ENCODE measurements around the gene FKBP15.
"Not testable (repeated sequence)": the region's sequence is repeated elsewhere in the genome, so short reads cannot be mapped to it uniquely, and the experiment has no call there.

Gene FKBP15

GRCh38 chr9:113150670-113151611, 70.1 kb downstream of the FKBP15 start, which contains the start of gene SLC31A2:
Gene SLC31A2 (plus strand): TSS chr9:113151007. CDS start chr9:113151075, 68 bp downstream.
- peaks cover 4% of the 10 kb centered on the region for H3K27me3 Mint-ChIP-seq
- H3K27ac Mint-ChIP-seq = peak within 1 kb of the TSS; percentile 26 to 95
- ATAC-seq (peak; percentile 96), DNase-seq (peak; percentile 89 to 90)
- H3K9me3 Mint-ChIP-seq = no peaks in the 10 kb centered on the region
- H3K4me3 Mint-ChIP-seq = peak within 1 kb of the TSS; percentile 79 to 85
- peaks cover 38% of the 10 kb centered on the region for H3K4me1 Mint-ChIP-seq

- H3K9me3 Mint-ChIP-seq, H3K27ac Mint-ChIP-seq, H3K4me3 Mint-ChIP-seq, ATAC-seq, DNase-seq: not testable (repeated sequence)
- peaks cover 24% of the 10 kb centered on the region for H3K4me1 Mint-ChIP-seq
- peaks cover 16% of the 10 kb centered on the region for H3K27me3 Mint-ChIP-seq
Observed at GRCh38 chr9:113149561-113149960, 71.5 kb downstream of the FKBP15 start.

- Mint-ChIP-seq H3K4me1 (peaks cover 18% of the 10 kb centered on the region), H3K27ac (peak overlapping the region; percentile 22 to 23), H3K9me3 (no peaks in the 10 kb centered on the region), H3K4me3 (no peak overlapping the region), H3K27me3 (peaks cover 22% of the 10 kb centered on the region)
- DNase-seq = no peak
- ATAC-seq = no peak
Observed at GRCh38 chr9:113148781-113149510, 72.1 kb downstream of the FKBP15 start.

GRCh38 chr9:113148372-113148705, 72.7 kb downstream of the FKBP15 start:
- ATAC-seq (no peak), DNase-seq (no peak)
- H3K4me1 Mint-ChIP-seq = peaks cover 14% of the 10 kb centered on the region
- peaks cover 23% of the 10 kb centered on the region for H3K27me3 Mint-ChIP-seq
- H3K27ac Mint-ChIP-seq = no peak overlapping the region
- no peak overlapping the region for H3K4me3 Mint-ChIP-seq
- H3K9me3 Mint-ChIP-seq = no peaks in the 10 kb centered on the region

GRCh38 chr9:113143432-113144227, 77.4 kb downstream of the FKBP15 start:
- H3K27ac Mint-ChIP-seq = no peak overlapping the region
- ATAC-seq (no peak), DNase-seq (no peak)
- peaks cover 7 to 8% of the 10 kb centered on the region in 2 donors for H3K9me3 Mint-ChIP-seq
- no peaks in the 10 kb centered on the region for H3K4me1 Mint-ChIP-seq
- peaks cover 23% of the 10 kb centered on the region for H3K27me3 Mint-ChIP-seq
- no peak overlapping the region for H3K4me3 Mint-ChIP-seq

GRCh38 chr9:113140896-113141295, 80.2 kb downstream of the FKBP15 start:
- not testable (repeated sequence) for DNase-seq, ATAC-seq, H3K27ac Mint-ChIP-seq, H3K9me3 Mint-ChIP-seq, H3K4me1 Mint-ChIP-seq, H3K4me3 Mint-ChIP-seq
- H3K27me3 Mint-ChIP-seq = peaks cover 18% of the 10 kb centered on the region

GRCh38 chr9:113139953-113140352, 81.1 kb downstream of the FKBP15 start:
- peaks cover 11% of the 10 kb centered on the region for H3K27me3 Mint-ChIP-seq
- H3K4me1 Mint-ChIP-seq = no peaks in the 10 kb centered on the region
- ATAC-seq = no peak
- DNase-seq = no peak
- H3K27ac Mint-ChIP-seq = no peak overlapping the region
- H3K9me3 Mint-ChIP-seq = peaks cover 7 to 8% of the 10 kb centered on the region in 2 donors
- H3K4me3 Mint-ChIP-seq = no peak overlapping the region

- Mint-ChIP-seq H3K27ac (no peak overlapping the region), H3K27me3 (peaks cover 4% of the 10 kb centered on the region), H3K4me1 (no peaks in the 10 kb centered on the region), H3K9me3 (peaks cover 7 to 8% of the 10 kb centered on the region in 2 donors), H3K4me3 (no peak overlapping the region)
- ATAC-seq (no peak), DNase-seq (no peak)
Observed at GRCh38 chr9:113139225-113139829, 81.8 kb downstream of the FKBP15 start.

GRCh38 chr9:113138760-113139159, 82.3 kb downstream of the FKBP15 start:
- no peak overlapping the region for H3K4me3 Mint-ChIP-seq
- DNase-seq (no peak), ATAC-seq (no peak)
- H3K27me3 Mint-ChIP-seq = peaks cover 1% of the 10 kb centered on the region
- H3K27ac Mint-ChIP-seq = no peak overlapping the region
- H3K9me3 Mint-ChIP-seq = peaks cover 7 to 8% of the 10 kb centered on the region in 2 donors
- no peaks in the 10 kb centered on the region for H3K4me1 Mint-ChIP-seq

GRCh38 chr9:113137196-113138168, 83.6 kb downstream of the FKBP15 start:
- Mint-ChIP-seq H3K27me3 (peaks cover 7% of the 10 kb centered on the region), H3K4me1 (no peaks in the 10 kb centered on the region), H3K9me3 (peaks cover 7 to 8% of the 10 kb centered on the region in 2 donors), H3K27ac (peak overlapping the region in 1 of 2 donors; percentile 23), H3K4me3 (no peak overlapping the region)
- DNase-seq (no peak), ATAC-seq (no peak)

GRCh38 chr9:113131689-113132151, 89.4 kb downstream of the FKBP15 start:
- H3K4me1 Mint-ChIP-seq = no peaks in the 10 kb centered on the region
- H3K27ac Mint-ChIP-seq = no peak overlapping the region
- DNase-seq (no peak), ATAC-seq (no peak)
- H3K9me3 Mint-ChIP-seq = no peaks in the 10 kb centered on the region
- H3K27me3 Mint-ChIP-seq = peaks cover 43% of the 10 kb centered on the region
- no peak overlapping the region for H3K4me3 Mint-ChIP-seq

- ATAC-seq (no peak), DNase-seq (no peak)
- Mint-ChIP-seq H3K4me3 (no peak overlapping the region), H3K27ac (no peak overlapping the region), H3K4me1 (no peaks in the 10 kb centered on the region), H3K27me3 (peaks cover 48% of the 10 kb centered on the region), H3K9me3 (no peaks in the 10 kb centered on the region)
Observed at GRCh38 chr9:113129884-113130283, 91.2 kb downstream of the FKBP15 start.

- H3K4me3 Mint-ChIP-seq = no peak overlapping the region
- no peak for DNase-seq
- H3K27me3 Mint-ChIP-seq = peaks cover 48% of the 10 kb centered on the region
- H3K27ac Mint-ChIP-seq = no peak overlapping the region
- ATAC-seq = no peak
- H3K4me1 Mint-ChIP-seq = no peaks in the 10 kb centered on the region
- H3K9me3 Mint-ChIP-seq = no peaks in the 10 kb centered on the region
Observed at GRCh38 chr9:113129466-113129865, 91.6 kb downstream of the FKBP15 start.
